ENCODE measurements around the gene DOCK6.

The DOCK6 gene

DNA sequence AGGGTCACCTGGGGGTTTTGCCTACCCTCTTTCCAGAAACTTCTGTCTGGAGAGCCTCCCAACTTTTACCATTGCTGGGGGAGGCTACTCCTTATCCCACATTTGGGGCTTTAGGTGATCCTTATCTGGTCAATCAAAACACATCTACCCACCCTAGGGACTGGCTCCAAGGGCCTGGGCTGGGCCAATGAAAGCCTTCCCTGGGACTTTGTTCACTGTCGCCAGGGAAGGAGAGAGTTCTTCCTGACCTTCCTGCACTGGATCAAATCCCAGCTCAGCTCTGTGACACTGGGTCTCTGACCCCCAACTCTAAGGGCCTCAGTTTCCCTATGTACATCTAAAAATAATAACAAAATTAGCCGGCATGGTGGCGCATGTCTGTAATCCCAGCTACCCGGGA is 11.1 kb downstream of the DOCK6 start:
- TF ChIP-seq SIN3A (IDR thresholded peaks at IDR 0.05; ENCODE audit: borderline replicate concordance, insufficient read depth, low read length) (no peak), FOXP2 (optimal IDR thresholded peaks at IDR 0.05; ENCODE audit: borderline replicate concordance, extremely low read depth, extremely low read length, insufficient read depth) (no peak), POLR2AphosphoS5 (IDR thresholded peaks at IDR 0.05; ENCODE audit: low read depth, low read length) (no peak)

DNA sequence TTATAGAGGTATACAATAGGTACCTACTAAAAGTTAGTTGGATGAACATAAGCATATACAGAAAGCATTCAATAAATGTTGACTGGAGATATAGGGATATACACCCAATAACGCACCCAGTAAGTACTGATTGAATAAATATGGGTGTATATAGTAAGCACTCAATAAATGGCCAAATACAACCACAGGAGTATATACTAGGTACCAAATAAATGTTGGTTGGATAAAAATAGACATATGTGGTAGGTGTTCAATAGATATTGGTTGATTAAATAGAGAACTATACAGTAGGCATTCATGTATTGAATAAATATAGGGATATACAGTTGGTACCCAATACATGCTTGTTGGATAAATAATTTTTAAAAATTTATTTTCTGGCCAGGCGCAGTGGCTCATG is 13.5 kb downstream of the DOCK6 start:
- no peak for TF ChIP-seq POLR2AphosphoS5 (IDR thresholded peaks at IDR 0.05; ENCODE audit: low read depth, low read length)
- TF ChIP-seq FOXP2 (optimal IDR thresholded peaks at IDR 0.05; ENCODE audit: borderline replicate concordance, extremely low read depth, extremely low read length, insufficient read depth): no peak
- no peak for TF ChIP-seq TAF1 (IDR thresholded peaks at IDR 0.05; ENCODE audit: borderline replicate concordance, insufficient read depth, low read length)
- no peak for TF ChIP-seq SIN3A (IDR thresholded peaks at IDR 0.05; ENCODE audit: borderline replicate concordance, insufficient read depth, low read length)
- no peak for TF ChIP-seq REST (IDR thresholded peaks at IDR 0.05; ENCODE audit: insufficient read depth in 1 of 2, low read depth in 2 of 2, low read length in 2 of 2)

DNA sequence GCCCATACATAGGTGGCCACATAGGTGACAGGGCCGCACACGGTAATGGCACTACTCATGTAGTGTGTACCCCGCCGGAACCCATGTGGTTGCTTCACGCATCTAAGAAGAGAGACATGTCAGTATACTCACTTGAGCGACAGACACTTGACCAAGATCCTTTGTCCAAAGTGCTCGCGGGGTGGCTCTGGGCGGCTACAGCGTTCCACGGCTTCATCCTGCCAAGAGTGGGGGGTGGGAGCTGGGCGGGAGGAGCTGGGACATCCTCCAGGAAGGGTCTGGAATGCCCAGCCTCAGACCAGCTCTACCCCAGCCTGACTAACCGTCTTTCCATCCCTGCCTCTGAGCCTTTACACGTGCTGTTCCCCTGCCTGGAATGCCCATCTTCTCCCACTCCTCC is 14.4 kb downstream of the DOCK6 start:
- TF ChIP-seq REST (IDR thresholded peaks at IDR 0.05; ENCODE audit: insufficient read depth in 1 of 2, low read depth in 2 of 2, low read length in 2 of 2) (no peak), TAF1 (IDR thresholded peaks at IDR 0.05; ENCODE audit: borderline replicate concordance, insufficient read depth, low read length) (no peak), POLR2AphosphoS5 (IDR thresholded peaks at IDR 0.05; ENCODE audit: low read depth, low read length) (no peak), FOXP2 (optimal IDR thresholded peaks at IDR 0.05; ENCODE audit: borderline replicate concordance, extremely low read depth, extremely low read length, insufficient read depth) (no peak), SIN3A (IDR thresholded peaks at IDR 0.05; ENCODE audit: borderline replicate concordance, insufficient read depth, low read length) (no peak)

DNA sequence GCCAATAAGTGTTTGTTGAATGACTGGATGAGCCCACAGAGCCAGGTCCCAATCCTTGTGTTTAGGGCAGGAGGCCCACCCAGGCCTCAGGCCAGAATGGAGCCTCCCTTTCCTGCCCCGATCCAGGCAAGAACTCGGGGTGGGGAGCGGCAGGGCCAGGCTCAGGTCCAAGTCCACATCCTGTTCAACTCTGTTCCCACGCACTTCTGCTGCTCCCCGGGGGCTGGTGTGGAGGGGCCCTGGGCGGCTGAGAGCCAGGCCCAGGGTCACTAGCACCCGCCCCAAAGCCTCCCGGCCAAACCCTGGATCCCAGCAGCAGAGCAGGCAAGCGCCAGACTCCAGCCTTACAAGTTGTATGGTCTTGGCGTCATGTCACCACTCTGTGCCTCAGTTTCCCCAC is 14.9 kb downstream of the DOCK6 start:
- TF ChIP-seq SIN3A (IDR thresholded peaks at IDR 0.05; ENCODE audit: borderline replicate concordance, insufficient read depth, low read length) (no peak), FOXP2 (optimal IDR thresholded peaks at IDR 0.05; ENCODE audit: borderline replicate concordance, extremely low read depth, extremely low read length, insufficient read depth) (no peak), POLR2AphosphoS5 (IDR thresholded peaks at IDR 0.05; ENCODE audit: low read depth, low read length) (no peak), REST (IDR thresholded peaks at IDR 0.05; ENCODE audit: insufficient read depth in 1 of 2, low read depth in 2 of 2, low read length in 2 of 2) (no peak), TAF1 (IDR thresholded peaks at IDR 0.05; ENCODE audit: borderline replicate concordance, insufficient read depth, low read length) (no peak)

- TF ChIP-seq TAF1 (IDR thresholded peaks at IDR 0.05; ENCODE audit: borderline replicate concordance, insufficient read depth, low read length) (no peak), FOXP2 (optimal IDR thresholded peaks at IDR 0.05; ENCODE audit: borderline replicate concordance, extremely low read depth, extremely low read length, insufficient read depth) (no peak), REST (IDR thresholded peaks at IDR 0.05; ENCODE audit: insufficient read depth in 1 of 2, low read depth in 2 of 2, low read length in 2 of 2) (no peak), POLR2AphosphoS5 (IDR thresholded peaks at IDR 0.05; ENCODE audit: low read depth, low read length) (no peak), SIN3A (IDR thresholded peaks at IDR 0.05; ENCODE audit: borderline replicate concordance, insufficient read depth, low read length) (no peak)
Measured at GRCh38 chr19:11246941-11247340, 15.4 kb downstream of the DOCK6 start.
